Stimulated activated CD4-positive, alpha-beta T cell treated with anti-CD3 and anti-CD28 coated beads, TNF-alpha, amount 100 ng/mL, for 4 hours (primary cell): ENCODE measurements around the gene MAMSTR.
"Not testable (repeated sequence)": the region's sequence is repeated elsewhere in the genome, so short reads cannot be mapped to it uniquely, and the experiment has no call there.

Experiments
- DNase-seq, 3 experiments: peaks; one replicate each; pipeline ENCODE4 v3.0.0-alpha.2; 2020; ENCODE audit warnings: low read depth in 3 of 3

The MAMSTR gene

GRCh38 chr19:48686088-48686487 lies 33.4 kb downstream of the MAMSTR start:
- no peak for DNase-seq

- no peak for DNase-seq
These were observed 33.9 kb downstream of the MAMSTR start for GRCh38 chr19:48685583-48685982.

GRCh38 chr19:48683349-48683748 lies 36.2 kb downstream of the MAMSTR start:
- DNase-seq, result no peak

GRCh38 chr19:48681127-48681470 lies 38.4 kb downstream of the MAMSTR start:
- DNase-seq, result no peak

- no peak for DNase-seq
These were observed 38.9 kb downstream of the MAMSTR start for GRCh38 chr19:48680436-48681126.

- not testable (repeated sequence) for DNase-seq
These were observed 39.5 kb downstream of the MAMSTR start for GRCh38 chr19:48680006-48680405.

- no peak for DNase-seq
These were observed 41.3 kb downstream of the MAMSTR start for GRCh38 chr19:48678201-48678600.

GRCh38 chr19:48676887-48677286 lies 42.6 kb downstream of the MAMSTR start:
- DNase-seq, result no peak

- no peak for DNase-seq
These were observed 43.0 kb downstream of the MAMSTR start for GRCh38 chr19:48676487-48676886.

GRCh38 chr19:48674921-48675824 lies 44.4 kb downstream of the MAMSTR start:
- DNase-seq, result peak; percentile 43 to 54 (median 47)

- DNase-seq, result no peak
These were observed 45.2 kb downstream of the MAMSTR start for GRCh38 chr19:48674216-48674809.

GRCh38 chr19:48673436-48674100 lies 46.0 kb downstream of the MAMSTR start:
- DNase-seq, result no peak

- DNase-seq, result no peak
These were observed 46.5 kb downstream of the MAMSTR start, which contains the start of gene NTN5 for GRCh38 chr19:48672994-48673393. NTN5 (minus strand) TSS chr19:48673017; CDS start chr19:48670986, 2,031 bp downstream.

GRCh38 chr19:48671446-48671995 lies 48.0 kb downstream of the MAMSTR start:
- DNase-seq, result no peak

GRCh38 chr19:48670699-48671445 lies 48.7 kb downstream of the MAMSTR start:
- no peak for DNase-seq

- DNase-seq, result no peak
These were observed 49.4 kb downstream of the MAMSTR start for GRCh38 chr19:48669903-48670668.

- no peak for DNase-seq
These were observed 50.8 kb downstream of the MAMSTR start for GRCh38 chr19:48668761-48669160.

- DNase-seq, result no peak
These were observed 51.2 kb downstream of the MAMSTR start for GRCh38 chr19:48668332-48668731.

- DNase-seq, result no peak
These were observed 53.7 kb downstream of the MAMSTR start for GRCh38 chr19:48665786-48666185.

GRCh38 chr19:48664476-48664875 lies 55.0 kb downstream of the MAMSTR start:
- DNase-seq, result no peak
